PFSK-1 (cell line): ENCODE data around the gene CTSO.

Experiments used
- FOXP2 ChIP-seq: optimal IDR thresholded peaks from 2 replicates; pipeline ENCODE3; 2011; ENCODE audit warnings: borderline replicate concordance, control low read depth, inconsistent platforms; ENCODE audit not compliant: insufficient read depth; ENCODE audit errors: extremely low read length, extremely low read depth
- POLR2AphosphoS5 ChIP-seq: IDR thresholded peaks from 2 replicates; pipeline ENCODE4 v1.6.1; 2012; ENCODE audit warnings: low read depth, mild to moderate bottlenecking, control low read depth, low read length, moderate library complexity
- SIN3A ChIP-seq: IDR thresholded peaks from 2 replicates; pipeline ENCODE4 v1.6.1; 2012; ENCODE audit warnings: mild to moderate bottlenecking, low read length, moderate library complexity, borderline replicate concordance; ENCODE audit not compliant: insufficient read depth
- TAF1 ChIP-seq: IDR thresholded peaks from 2 replicates; pipeline ENCODE4 v1.6.1; 2012; ENCODE audit warnings: low read length, control low read depth, borderline replicate concordance; ENCODE audit not compliant: insufficient read depth
- TF ChIP-seq, protein P1 (sequence below), 2 experiments: IDR thresholded peaks; 2 replicates each; pipeline versions ENCODE4 v1.6.1 to v1.8.0; 2011 to 2012; ENCODE audit warnings: low read depth in 2 of 2, low read length in 2 of 2, control low read depth in 1 of 2, inconsistent platforms in 1 of 2, mild to moderate bottlenecking in 1 of 2, moderate library complexity in 1 of 2; ENCODE audit not compliant: insufficient read depth in 1 of 2

CTSO gene

DNA sequence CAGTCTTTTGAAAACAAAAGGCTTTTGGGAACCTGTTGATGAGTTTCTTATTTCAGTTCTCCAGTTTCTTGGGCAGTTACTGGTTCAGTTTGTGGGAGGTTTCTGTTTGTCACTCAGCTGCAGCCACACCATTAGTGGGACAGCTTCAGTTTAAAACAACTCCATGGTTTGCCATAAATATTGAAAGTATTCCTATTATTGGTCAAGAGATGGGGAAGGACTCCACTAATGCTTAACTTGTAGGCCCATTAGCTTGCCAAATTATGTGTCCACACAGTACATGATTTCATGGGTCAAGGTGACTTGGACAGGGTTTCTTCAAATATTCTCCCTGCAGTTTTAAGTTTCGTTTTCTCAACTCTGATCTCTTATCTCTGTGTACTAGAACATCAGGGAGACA is 72.1 kb downstream of the CTSO start:
- no peak for TF ChIP-seq FOXP2
- no peak for TF ChIP-seq SIN3A
- TF ChIP-seq, protein P1, sequence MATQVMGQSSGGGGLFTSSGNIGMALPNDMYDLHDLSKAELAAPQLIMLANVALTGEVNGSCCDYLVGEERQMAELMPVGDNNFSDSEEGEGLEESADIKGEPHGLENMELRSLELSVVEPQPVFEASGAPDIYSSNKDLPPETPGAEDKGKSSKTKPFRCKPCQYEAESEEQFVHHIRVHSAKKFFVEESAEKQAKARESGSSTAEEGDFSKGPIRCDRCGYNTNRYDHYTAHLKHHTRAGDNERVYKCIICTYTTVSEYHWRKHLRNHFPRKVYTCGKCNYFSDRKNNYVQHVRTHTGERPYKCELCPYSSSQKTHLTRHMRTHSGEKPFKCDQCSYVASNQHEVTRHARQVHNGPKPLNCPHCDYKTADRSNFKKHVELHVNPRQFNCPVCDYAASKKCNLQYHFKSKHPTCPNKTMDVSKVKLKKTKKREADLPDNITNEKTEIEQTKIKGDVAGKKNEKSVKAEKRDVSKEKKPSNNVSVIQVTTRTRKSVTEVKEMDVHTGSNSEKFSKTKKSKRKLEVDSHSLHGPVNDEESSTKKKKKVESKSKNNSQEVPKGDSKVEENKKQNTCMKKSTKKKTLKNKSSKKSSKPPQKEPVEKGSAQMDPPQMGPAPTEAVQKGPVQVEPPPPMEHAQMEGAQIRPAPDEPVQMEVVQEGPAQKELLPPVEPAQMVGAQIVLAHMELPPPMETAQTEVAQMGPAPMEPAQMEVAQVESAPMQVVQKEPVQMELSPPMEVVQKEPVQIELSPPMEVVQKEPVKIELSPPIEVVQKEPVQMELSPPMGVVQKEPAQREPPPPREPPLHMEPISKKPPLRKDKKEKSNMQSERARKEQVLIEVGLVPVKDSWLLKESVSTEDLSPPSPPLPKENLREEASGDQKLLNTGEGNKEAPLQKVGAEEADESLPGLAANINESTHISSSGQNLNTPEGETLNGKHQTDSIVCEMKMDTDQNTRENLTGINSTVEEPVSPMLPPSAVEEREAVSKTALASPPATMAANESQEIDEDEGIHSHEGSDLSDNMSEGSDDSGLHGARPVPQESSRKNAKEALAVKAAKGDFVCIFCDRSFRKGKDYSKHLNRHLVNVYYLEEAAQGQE (IDR thresholded peaks at IDR 0.05; ENCODE audit: insufficient read depth in 1 of 2, low read depth in 2 of 2, low read length in 2 of 2) = no peak
- no peak for TF ChIP-seq TAF1
- no peak for TF ChIP-seq POLR2AphosphoS5

DNA sequence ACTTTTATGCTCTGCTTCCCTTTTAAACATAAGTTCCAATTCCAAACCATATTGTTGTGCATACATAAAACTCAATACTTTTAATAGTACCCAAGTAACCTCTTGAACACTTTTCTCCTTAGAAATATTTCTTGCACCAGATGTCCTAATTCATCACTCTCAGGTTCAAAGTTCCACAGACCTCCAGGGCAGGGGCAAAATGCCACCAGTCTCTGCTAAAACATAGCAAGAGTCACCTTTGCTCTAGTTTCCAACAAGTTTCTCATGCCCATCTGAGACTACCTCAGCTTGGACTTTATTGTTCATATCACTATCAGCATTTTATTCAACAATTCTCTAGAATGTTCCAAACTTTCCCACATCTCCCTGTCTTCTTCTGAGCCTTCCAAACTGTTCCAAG is 73.9 kb downstream of the CTSO start:
- TF ChIP-seq FOXP2 = no peak
- no peak for TF ChIP-seq POLR2AphosphoS5
- TF ChIP-seq, protein P1 (IDR thresholded peaks at IDR 0.05; ENCODE audit: insufficient read depth in 1 of 2, low read depth in 2 of 2, low read length in 2 of 2) = no peak

- TF ChIP-seq TAF1 (no peak), SIN3A (no peak), FOXP2 (no peak), POLR2AphosphoS5 (no peak)
- TF ChIP-seq, protein P1 (IDR thresholded peaks at IDR 0.05; ENCODE audit: insufficient read depth in 1 of 2, low read depth in 2 of 2, low read length in 2 of 2) = no peak
These were observed 75.1 kb downstream of the CTSO start for GRCh38 chr4:155878611-155879010.

- TF ChIP-seq, protein P1 (IDR thresholded peaks at IDR 0.05; ENCODE audit: insufficient read depth in 1 of 2, low read depth in 2 of 2, low read length in 2 of 2) = no peak
- TF ChIP-seq FOXP2 = no peak
- TF ChIP-seq TAF1 = no peak
- TF ChIP-seq POLR2AphosphoS5 = no peak
- TF ChIP-seq SIN3A = no peak
These were observed 75.7 kb downstream of the CTSO start for GRCh38 chr4:155877971-155878370.

DNA sequence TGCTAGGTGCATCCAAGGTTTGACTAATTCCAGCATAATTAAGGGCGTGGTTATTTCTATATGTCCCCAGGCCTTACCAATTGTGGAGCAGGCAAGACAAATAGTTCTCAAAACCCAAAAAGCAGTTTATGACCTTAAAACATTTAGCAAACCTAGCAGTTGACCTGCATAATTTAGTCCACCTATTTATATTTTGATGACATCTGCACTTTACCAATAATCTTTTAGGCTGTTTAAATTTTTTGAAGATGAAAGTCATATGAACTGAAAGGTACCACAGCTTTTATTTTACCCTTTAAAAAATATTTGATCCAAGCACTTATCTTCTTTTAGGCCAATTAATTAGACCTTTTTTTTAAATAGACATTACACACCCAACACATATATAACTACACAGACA is 77.8 kb downstream of the CTSO start:
- no peak for TF ChIP-seq POLR2AphosphoS5
- TF ChIP-seq TAF1 = no peak
- no peak for TF ChIP-seq FOXP2
- TF ChIP-seq, protein P1 (IDR thresholded peaks at IDR 0.05; ENCODE audit: insufficient read depth in 1 of 2, low read depth in 2 of 2, low read length in 2 of 2) = no peak
- TF ChIP-seq SIN3A = no peak
